Activated naive CD4-positive, alpha-beta T cell treated with anti-CD3 and anti-CD28 coated beads, Interleukin-2, amount 10 ng/mL, durations not matched to agents 7 days and 5 days (primary cell): Measurements from ENCODE around the gene PSORS1C2.

ENCODE experiments used
- CTCF ChIA-PET: fragments of 350-600 bp; sonication (Branson Sonifier 250); formaldehyde crosslinking; loops from one replicate; lab custom pipeline; 2021; ENCODE audit warnings: antibody characterized with exemption; lab: Charles Lee
- DNase-seq: peaks from one replicate; pipeline ENCODE4 v3.0.0-alpha.2; 2020
- H3K27ac Mint-ChIP-seq: one replicate; pipeline ENCODE4 v1.8.0; 2021; ENCODE audit warnings: mild to moderate bottlenecking, moderate library complexity, mixed read lengths
- H3K27me3 Mint-ChIP-seq: one replicate; pipeline ENCODE4 v1.8.0; 2021; ENCODE audit warnings: mild to moderate bottlenecking, mixed read lengths
- H3K36me3 Mint-ChIP-seq: one replicate; pipeline ENCODE4 v1.8.0; 2021; ENCODE audit warnings: mixed read lengths
- H3K4me1 Mint-ChIP-seq: one replicate; pipeline ENCODE4 v1.8.0; 2021; ENCODE audit warnings: mixed read lengths
- H3K4me3 Mint-ChIP-seq: one replicate; pipeline ENCODE4 v1.8.0; 2021; ENCODE audit warnings: mild to moderate bottlenecking, moderate library complexity, mixed read lengths
- H3K9me3 Mint-ChIP-seq: one replicate; pipeline ENCODE4 v1.8.0; 2021; ENCODE audit warnings: mixed read lengths

The PSORS1C2 gene

DNA sequence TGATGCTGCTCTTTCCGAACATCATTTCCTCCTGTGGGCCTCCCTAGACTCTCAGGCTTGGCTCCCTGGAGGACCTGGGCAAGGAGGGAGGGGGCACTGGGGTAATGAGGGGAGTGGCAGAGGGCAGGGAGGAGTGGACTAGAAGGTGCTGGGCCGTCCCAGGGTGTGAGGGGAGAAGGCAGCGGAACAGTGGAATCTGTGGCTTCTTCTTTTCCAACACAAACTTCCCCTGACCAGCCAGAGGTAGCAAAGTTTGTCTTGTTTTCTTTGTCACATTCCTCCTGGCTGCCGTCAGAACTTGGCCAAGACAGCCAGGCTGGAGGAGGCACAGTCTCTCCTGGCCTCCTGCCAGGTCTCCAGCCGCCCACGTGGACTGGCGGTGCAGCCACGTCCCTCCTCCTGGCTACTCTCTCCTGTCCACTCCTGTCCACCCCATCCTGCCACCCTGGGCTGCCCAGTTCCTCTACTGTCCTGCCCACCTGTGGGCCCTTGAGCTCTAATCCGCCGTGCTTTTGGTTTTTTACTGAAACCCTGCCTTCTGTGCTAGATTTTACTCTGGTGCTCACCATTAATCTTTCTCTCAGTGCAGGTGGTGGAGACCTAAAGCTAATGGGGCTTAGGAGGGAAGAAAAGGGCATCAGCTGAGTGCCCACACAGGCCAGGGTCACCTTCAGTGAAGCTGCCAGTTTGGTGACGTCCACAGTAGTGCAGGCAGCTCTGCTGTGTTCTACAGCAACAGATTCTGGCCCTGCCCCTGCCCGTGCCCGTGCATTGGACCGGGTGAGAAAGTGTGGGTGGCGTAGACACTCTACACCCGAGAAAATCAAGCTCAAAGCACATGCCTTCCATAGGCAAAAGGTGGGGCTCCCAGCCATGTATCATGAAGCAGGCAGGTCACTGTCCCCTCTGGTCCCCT, 15.8 kb downstream of the PSORS1C2 start:
- Mint-ChIP-seq H3K27me3 (peaks cover 46% of the 10 kb centered on the region), H3K4me3 (no peak overlapping the region), H3K9me3 (no peaks in the 10 kb centered on the region), H3K27ac (no peak overlapping the region), H3K36me3 (no peaks in the 10 kb centered on the region), H3K4me1 (no peaks in the 10 kb centered on the region)
- DNase-seq: no peak
- CTCF ChIA-PET: interaction anchor here (1.2 to 1.3 kb wide), 2 partner anchors 12 to 60 kb away, joined by 3 read pairs; no protein-coding TSS in a partner anchor

DNA sequence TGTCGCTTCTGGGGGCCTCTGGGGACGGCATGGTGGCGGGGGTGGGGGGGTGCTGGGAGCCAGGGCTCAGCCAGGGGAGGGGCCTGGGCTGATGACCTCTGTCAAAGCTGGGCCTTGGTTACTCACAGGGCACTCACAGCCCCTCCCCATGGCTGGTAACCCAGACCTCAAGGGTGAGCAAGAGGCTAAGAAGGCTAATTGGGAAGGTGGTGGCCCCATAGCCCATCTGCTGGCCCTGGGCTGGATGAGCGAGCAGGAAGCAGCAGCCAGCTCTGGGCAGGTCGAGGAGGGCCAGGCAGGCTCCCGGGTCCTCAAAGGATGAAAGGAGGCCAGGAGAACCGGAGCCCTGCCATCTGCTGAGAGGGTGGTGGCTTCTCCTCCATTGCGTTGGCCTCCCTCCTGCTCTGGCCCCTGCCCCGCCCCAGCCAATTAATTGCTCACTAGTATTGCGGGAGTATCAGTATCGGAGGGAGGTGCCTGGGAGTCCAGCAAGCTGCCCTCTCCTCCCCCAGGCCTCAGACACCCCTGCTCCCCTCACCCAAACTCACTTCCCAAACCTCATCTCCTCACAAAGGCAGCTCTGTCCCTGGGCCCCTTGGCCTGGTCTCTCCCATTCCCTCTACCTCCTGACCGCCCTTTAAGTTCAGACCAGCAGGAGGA, 17.6 kb downstream of the PSORS1C2 start:
- H3K4me3 Mint-ChIP-seq: no peak overlapping the region
- no peak for DNase-seq
- H3K36me3 Mint-ChIP-seq: no peaks in the 10 kb centered on the region
- no peak overlapping the region for H3K27ac Mint-ChIP-seq
- H3K4me1 Mint-ChIP-seq: no peaks in the 10 kb centered on the region
- peaks cover 54% of the 10 kb centered on the region for H3K27me3 Mint-ChIP-seq
- CTCF ChIA-PET: no interaction called here
- H3K9me3 Mint-ChIP-seq: no peaks in the 10 kb centered on the region

DNA sequence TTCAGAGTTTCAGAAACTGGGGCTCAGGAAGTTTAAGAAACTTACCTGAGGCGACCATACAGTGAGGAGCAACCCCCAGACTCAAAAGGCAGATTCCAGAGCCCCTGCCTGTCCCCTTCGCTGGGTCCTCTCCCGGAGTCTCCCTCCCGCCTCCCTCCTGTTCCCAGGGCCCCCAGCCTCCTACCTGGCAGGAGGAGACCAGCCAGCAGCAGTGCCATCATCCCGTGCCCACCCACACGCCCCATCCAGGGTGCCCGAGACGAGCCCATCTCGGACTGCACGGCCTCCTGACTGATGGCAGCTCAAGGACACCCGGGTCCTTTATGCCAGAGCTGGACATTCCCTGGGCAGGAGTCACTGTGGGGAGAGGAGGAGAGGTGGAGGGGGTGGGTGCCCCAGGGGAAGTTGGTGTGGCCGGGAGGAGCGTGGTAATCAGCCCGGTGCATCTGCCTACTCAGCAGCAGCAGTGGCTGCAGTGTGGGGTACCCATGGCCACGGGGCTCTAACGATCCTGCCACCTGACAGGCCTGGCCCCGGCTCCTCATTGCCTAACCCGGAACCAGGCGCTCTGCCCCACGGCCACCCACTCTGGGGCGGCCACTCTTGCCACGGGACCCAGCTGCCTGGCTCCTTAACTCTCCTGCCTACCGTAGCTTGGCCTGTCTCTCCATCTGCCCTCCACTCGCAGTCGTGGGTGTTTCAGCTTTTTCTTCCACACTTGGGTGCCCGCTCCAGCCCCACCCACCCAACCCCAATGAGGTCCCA, 18.5 kb downstream of the PSORS1C2 start, which contains the start of gene CDSN:
TSS of gene CDSN (minus strand) at position 296 of the 765 bp plus-strand sequence. CDS start at position 269, 27 bp downstream.
- Mint-ChIP-seq H3K27ac (no peak within 1 kb of the TSS), H3K9me3 (no peaks in the 10 kb centered on the region), H3K27me3 (peaks cover 60% of the 10 kb centered on the region), H3K4me3 (no peak within 1 kb of the TSS), H3K4me1 (no peaks in the 10 kb centered on the region), H3K36me3 (no peaks in the 10 kb centered on the region)
- no peak for DNase-seq
- CTCF ChIA-PET: no interaction called here

DNA sequence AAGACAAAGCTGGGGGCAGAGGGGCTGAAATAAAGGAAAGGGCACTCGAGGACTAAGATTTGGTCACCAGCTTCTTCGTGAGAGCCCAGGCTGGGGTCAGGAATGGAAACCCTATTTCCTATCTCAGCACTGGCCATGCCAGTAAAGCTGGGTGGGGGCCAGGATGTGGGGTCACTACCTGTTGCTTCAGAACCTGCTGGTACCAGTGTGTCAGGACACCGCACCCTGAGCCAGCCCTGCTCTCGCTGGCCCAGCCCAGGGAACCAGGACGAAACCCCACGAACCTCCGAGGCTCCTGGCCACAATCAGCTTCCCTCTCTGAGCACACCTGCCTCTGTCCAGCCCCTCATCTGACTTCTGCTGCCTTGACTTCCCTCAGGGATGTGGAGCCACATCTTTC, 20.7 kb downstream of the PSORS1C2 start:
- H3K9me3 Mint-ChIP-seq: no peaks in the 10 kb centered on the region
- no peak overlapping the region for H3K4me3 Mint-ChIP-seq
- DNase-seq: no peak
- no peak overlapping the region for H3K27ac Mint-ChIP-seq
- no peaks in the 10 kb centered on the region for H3K4me1 Mint-ChIP-seq
- H3K36me3 Mint-ChIP-seq: no peaks in the 10 kb centered on the region
- CTCF ChIA-PET: interaction anchor here (0.5 to 1.4 kb wide), 2 partner anchors 9 to 39 kb away, joined by 3 read pairs; no protein-coding TSS in a partner anchor
- peaks cover 59% of the 10 kb centered on the region for H3K27me3 Mint-ChIP-seq

DNA sequence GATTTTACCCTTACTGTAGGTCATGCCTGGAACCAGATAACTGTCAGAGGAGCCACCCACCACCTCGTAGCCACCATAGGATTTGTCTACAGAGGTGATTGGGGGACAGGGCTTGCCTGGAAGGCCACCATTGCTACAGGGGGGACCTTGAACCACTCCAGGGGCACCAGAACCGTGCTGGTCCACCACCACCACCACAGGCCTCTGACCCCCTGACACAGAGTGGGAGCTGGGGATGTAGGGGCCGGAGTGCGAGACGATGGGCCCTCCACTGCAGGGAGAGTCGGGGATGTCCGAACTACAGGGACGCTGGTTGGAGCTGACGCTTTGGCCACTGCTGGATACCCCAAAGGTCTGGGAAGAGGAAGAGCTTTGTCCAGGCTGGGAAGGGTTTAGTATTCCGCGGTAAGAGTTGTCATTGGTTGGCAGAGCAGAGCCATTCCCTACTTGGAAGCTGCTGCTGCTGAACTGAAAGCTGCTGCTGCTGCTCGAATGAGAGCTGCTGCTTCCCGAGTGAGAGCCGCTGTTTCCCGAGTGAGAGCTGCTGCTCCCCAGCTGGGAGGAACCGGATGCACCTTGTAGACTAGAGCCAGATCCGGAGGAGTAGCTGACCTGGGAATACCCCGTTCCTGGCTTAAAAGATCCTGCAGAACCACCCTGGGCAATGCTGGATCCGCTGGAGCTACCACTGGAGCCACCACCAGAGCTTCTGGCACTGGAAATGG, 22.0 kb downstream of the PSORS1C2 start:
- peaks cover 63% of the 10 kb centered on the region for H3K27me3 Mint-ChIP-seq
- H3K27ac Mint-ChIP-seq: no peak overlapping the region
- H3K4me3 Mint-ChIP-seq: no peak overlapping the region
- H3K36me3 Mint-ChIP-seq: no peaks in the 10 kb centered on the region
- no peaks in the 10 kb centered on the region for H3K9me3 Mint-ChIP-seq
- no peaks in the 10 kb centered on the region for H3K4me1 Mint-ChIP-seq
- DNase-seq: no peak
- CTCF ChIA-PET: interaction anchor here (1.0 to 1.2 kb wide), 2 partner anchors 10 to 13 kb away, joined by 4 read pairs; no protein-coding TSS in a partner anchor

DNA sequence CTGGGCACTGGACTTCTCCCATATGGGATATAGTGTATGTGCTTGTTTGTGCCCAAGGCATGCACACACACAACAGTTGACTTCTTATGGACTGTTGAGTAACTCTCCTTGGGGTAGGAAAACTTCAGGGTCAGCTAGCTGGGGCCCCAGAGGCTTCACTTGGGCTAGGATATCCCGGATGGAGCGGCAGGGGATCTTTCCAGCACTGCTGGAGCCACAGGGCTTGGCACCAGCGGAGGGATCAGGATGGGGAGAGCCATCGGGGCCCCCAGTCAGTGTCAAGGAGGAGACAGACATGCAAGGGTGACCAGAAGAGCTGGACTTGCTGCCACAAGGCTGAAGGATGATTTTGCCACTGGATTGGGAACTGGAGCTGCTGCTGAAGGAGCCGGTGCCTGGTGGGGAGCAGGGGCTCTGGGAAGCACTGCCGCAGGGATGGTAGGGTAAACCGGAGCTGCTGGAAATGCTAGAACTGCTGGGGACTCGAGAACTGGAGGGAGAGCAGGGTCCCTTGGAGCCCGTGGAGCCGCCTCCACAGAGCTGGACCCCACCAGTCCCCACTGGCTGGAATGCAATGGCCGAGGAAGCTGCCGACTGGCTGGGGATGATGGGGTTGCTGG, 22.8 kb downstream of the PSORS1C2 start:
- no peak overlapping the region for H3K4me3 Mint-ChIP-seq
- H3K4me1 Mint-ChIP-seq: no peaks in the 10 kb centered on the region
- H3K9me3 Mint-ChIP-seq: no peaks in the 10 kb centered on the region
- H3K36me3 Mint-ChIP-seq: no peaks in the 10 kb centered on the region
- no peak overlapping the region for H3K27ac Mint-ChIP-seq
- no peak for DNase-seq
- CTCF ChIA-PET: interaction anchor here (1.0 to 1.2 kb wide), 2 partner anchors 11 to 14 kb away, joined by 3 to 4 read pairs; no protein-coding TSS in a partner anchor
- peaks cover 63% of the 10 kb centered on the region for H3K27me3 Mint-ChIP-seq

DNA sequence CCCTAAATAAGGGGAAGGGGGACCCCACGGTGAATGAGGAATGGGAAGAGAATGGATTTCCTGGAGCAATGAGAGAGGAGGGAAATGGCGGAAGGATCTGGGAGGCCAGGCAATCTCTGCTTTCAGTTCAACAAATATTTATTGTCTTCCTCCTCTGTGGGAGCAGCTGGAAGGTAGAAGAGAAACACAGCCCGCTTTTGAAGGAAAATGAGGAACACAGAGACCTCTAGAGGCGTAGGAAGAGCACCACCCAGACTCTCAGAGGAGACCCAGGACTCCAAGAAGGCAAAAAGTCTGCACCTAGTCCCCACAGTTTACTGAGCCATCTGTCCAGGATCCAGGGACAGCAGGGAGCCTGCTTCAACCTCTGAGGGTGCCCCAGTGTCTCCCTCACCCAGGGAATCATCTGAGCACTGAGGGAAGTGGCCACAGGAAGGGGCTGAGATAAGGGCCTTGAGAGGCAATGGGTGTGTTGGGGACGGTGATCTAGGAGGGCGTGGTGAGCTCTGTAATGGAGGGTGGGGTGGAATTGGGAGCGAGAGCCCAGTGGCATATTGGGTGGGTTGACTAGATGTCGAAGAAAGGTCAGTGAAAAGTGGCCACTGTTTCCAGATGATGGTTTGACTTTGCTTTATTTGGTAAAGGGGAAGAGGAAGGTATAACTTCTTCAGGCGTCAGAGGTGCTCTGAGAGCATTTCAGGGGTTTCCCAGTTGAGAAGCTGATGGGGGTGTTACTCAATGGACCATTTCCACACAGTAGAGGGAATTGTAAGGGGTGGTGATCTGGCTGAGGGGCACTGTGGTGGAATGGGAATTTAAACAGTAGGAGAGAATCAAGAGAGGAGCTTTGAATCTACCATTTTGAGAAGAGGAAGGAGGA, 23.7 kb downstream of the PSORS1C2 start:
- CTCF ChIA-PET: interaction anchor here (1.0 to 1.2 kb wide), 2 partner anchors 12 to 15 kb away, joined by 3 to 4 read pairs; no protein-coding TSS in a partner anchor
- Mint-ChIP-seq H3K36me3 (no peaks in the 10 kb centered on the region), H3K27ac (no peak overlapping the region), H3K4me1 (no peaks in the 10 kb centered on the region), H3K9me3 (no peaks in the 10 kb centered on the region), H3K27me3 (peaks cover 70% of the 10 kb centered on the region), H3K4me3 (no peak overlapping the region)
- DNase-seq: no peak

DNA sequence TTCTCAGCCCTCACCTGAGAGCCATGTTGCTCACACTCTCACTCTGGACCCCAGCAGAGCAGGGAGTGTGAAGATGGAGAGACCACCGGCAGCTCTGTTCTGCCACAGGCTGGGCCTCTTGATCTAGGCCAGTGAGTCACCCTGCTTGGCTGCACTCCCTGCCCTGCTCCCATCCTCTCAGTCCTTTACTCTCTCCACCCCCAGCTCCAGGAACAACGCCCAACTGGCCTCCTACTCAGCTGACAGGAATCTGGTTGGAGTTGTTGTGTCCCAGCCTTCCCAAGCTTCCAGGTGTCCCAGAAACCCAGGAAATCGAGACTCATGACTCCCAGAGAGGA, 24.4 kb downstream of the PSORS1C2 start, which contains the start of gene PSORS1C1:
TSS of gene PSORS1C1 (plus strand) at position 260 of the 338 bp plus-strand sequence. CDS start 14,833 bp downstream, outside the sequence.
- Mint-ChIP-seq H3K4me1 (no peaks in the 10 kb centered on the region), H3K27me3 (peaks cover 77% of the 10 kb centered on the region), H3K4me3 (no peak within 1 kb of the TSS), H3K9me3 (no peaks in the 10 kb centered on the region), H3K36me3 (no peaks in the 10 kb centered on the region), H3K27ac (no peak within 1 kb of the TSS)
- DNase-seq: no peak
- CTCF ChIA-PET: interaction anchor here (1.3 kb wide), 1 partner anchor 14 kb away, joined by 4 read pairs; no protein-coding TSS in a partner anchor

DNA sequence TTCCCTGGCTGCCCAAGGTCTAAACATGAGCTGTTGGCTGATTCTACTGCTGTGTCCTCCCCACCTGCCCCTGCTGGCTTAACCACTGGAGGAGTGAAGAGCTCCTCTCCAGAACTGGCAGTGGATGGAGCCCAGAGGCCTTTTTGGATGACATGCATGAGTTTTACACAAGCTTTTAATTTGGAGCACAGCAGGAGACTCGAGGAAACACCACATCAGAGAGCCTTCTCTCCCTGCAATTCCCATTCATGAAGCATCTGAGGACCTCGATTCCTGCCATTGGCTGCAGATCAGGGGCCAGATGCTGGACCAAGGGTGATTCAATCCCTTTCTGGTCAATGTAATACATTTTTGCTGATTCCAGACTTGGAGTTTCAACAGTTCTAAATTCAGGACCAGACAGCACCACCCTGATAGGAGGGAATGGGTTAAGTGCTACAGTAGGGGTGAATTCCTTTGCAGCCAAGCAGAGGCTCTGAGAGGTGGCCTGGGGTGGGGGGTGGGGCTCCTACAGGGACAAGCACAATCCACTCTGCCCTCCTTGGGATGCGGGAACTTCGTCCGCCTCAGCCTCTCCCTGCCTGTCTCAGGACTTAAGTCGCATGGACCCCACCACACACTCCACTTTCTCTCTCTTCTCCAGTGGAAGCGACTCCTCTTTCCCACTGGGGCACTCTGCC, 24.9 kb downstream of the PSORS1C2 start:
- H3K27me3 Mint-ChIP-seq: peaks cover 74% of the 10 kb centered on the region
- no peaks in the 10 kb centered on the region for H3K4me1 Mint-ChIP-seq
- no peaks in the 10 kb centered on the region for H3K9me3 Mint-ChIP-seq
- no peak for DNase-seq
- H3K4me3 Mint-ChIP-seq: no peak overlapping the region
- H3K27ac Mint-ChIP-seq: no peak overlapping the region
- H3K36me3 Mint-ChIP-seq: no peaks in the 10 kb centered on the region
- CTCF ChIA-PET: interaction anchor here (1.2 to 1.3 kb wide), 2 partner anchors 11 to 14 kb away, joined by 3 to 4 read pairs; no protein-coding TSS in a partner anchor

DNA sequence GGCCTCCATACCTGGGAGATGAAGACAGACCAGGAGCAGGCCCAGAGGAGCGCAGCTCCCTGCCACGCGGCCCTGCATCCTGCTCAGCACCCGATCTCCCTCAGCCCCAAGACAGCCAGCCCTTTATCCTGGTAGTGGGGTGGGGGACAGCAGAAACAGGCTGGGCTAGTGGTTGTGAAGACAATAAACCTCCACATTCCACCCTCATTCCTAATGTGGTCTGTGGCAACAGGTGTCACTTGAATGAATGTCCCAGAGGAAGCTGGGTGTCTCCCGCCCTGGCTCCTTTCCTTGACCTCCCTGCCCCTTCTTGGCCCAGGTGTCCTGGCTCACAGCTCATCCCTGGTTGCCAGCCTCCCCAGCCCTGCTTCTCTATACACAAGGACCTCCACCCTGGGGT, 26.4 kb downstream of the PSORS1C2 start, which contains the start of gene C6orf15:
TSS of gene C6orf15 (minus strand) at position 98 of the 400 bp plus-strand sequence. CDS start at position 78, 20 bp downstream.
- Mint-ChIP-seq H3K36me3 (no peaks in the 10 kb centered on the region), H3K4me1 (no peaks in the 10 kb centered on the region), H3K4me3 (no peak within 1 kb of the TSS), H3K27me3 (peaks cover 63% of the 10 kb centered on the region), H3K27ac (no peak within 1 kb of the TSS), H3K9me3 (no peaks in the 10 kb centered on the region)
- no peak for DNase-seq
- CTCF ChIA-PET: interaction anchor here (1.2 kb wide), 1 partner anchor 10 kb away, joined by 5 read pairs; no protein-coding TSS in a partner anchor

DNA sequence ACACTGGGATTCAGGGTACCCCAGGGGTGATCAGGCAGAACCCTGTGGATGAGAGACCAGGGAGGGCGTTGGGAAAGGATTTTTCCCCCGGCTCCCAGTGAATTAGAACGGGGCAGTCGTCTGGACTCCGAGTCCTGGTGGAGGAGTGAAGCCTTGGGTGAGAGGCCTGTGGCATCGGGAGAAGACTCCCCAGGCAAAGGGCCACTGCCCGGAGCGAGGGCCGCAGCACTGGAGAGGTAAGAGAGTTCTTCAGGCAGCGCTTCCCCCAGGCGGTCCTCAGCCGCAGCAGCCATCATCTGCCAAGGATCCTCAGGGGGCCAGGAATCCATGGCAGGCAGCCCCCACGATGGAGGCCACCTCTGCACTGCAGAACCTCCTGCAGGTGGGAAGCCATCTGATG, 27.2 kb downstream of the PSORS1C2 start:
- no peak overlapping the region for H3K4me3 Mint-ChIP-seq
- peaks cover 63% of the 10 kb centered on the region for H3K27me3 Mint-ChIP-seq
- DNase-seq: no peak
- no peak overlapping the region for H3K27ac Mint-ChIP-seq
- CTCF ChIA-PET: interaction anchor here (1.2 kb wide), 1 partner anchor 9 kb away, joined by 5 read pairs; no protein-coding TSS in a partner anchor
- no peaks in the 10 kb centered on the region for H3K9me3 Mint-ChIP-seq
- H3K4me1 Mint-ChIP-seq: no peaks in the 10 kb centered on the region
- no peaks in the 10 kb centered on the region for H3K36me3 Mint-ChIP-seq
